NCI-H187 treated with DMSO at 0.1 percent for 48 hours (cell line): ENCODE measurements around the gene PTBP1.

Experiments used
- DNase-seq: peaks from one replicate; lab custom pipeline; 2025; lab: John Stamatoyannopoulos, UW

The PTBP1 gene

DNA sequence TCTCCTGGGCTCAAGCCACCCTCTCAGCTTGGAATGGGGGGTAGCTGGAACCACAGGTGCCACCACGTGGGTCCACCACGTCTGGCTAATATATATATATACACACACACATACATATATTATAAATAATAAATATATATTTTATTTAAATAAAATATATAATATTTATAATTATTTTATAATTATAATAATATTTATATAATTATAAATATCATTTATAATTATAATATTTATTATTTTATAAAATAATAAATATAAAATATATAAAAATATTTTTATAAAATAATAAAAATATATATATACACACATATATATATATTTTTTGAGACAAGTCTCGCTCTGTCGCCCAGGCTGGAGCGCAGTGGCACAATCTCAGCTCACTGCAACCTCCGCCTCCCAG is 57.3 kb downstream of the PTBP1 start:
- DNase-seq = no peak

DNA sequence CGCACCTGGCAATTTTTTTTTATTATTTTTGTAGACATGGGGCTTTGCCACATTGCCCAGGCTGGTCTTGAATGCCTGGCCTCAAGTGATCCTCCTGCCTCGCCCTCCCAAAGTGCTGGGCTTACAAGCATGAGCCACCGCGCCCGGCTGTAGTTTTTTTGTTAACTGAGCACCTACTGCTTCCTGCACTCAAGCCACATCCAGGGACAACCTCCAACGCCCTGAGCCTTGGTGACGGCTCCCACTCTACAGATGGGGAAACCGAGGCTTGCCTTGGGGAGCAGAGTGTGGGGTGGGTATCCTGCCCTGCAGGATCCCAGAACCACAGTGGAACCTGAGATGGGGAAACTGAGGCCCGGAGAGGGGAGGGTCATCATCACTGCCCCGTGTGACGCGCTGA is 57.9 kb downstream of the PTBP1 start:
- no peak for DNase-seq

DNA sequence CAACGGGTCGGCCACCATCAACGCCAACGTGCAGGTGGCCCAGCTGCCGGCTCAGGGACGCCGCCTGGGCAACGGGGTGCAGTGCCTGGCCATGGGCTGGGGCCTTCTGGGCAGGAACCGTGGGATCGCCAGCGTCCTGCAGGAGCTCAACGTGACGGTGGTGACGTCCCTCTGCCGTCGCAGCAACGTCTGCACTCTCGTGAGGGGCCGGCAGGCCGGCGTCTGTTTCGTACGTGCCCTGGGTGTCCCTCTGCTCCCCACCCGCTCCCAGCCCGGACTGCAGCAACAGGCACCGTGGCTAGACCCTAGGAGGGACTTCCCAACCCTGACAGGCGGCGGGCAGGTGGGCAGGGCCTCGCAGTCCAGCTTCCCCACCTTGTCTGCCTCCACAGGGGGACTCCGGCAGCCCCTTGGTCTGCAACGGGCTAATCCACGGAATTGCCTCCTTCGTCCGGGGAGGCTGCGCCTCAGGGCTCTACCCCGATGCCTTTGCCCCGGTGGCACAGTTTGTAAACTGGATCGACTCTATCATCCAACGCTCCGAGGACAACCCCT is 58.4 kb downstream of the PTBP1 start:
- no peak for DNase-seq

DNA sequence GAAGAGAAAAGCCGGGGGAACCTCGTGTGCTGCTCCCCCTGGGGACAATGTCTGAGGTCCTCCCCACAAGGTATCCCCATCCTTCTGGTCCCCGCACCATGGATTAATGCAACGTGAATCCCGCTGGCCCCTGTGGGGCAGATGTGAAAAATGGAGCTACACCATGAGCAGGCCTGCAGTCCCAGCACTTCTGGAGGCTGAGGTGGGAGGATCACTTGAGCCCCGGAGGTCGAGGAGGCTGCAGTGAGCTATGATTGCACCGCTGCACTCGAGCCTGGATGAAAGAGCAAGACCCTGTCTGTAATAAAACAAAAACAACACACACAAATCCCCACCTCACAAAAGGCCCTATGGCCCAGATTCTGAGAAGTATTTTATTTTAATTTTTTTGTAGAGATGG is 61.0 kb downstream of the PTBP1 start:
- DNase-seq = no peak

DNA sequence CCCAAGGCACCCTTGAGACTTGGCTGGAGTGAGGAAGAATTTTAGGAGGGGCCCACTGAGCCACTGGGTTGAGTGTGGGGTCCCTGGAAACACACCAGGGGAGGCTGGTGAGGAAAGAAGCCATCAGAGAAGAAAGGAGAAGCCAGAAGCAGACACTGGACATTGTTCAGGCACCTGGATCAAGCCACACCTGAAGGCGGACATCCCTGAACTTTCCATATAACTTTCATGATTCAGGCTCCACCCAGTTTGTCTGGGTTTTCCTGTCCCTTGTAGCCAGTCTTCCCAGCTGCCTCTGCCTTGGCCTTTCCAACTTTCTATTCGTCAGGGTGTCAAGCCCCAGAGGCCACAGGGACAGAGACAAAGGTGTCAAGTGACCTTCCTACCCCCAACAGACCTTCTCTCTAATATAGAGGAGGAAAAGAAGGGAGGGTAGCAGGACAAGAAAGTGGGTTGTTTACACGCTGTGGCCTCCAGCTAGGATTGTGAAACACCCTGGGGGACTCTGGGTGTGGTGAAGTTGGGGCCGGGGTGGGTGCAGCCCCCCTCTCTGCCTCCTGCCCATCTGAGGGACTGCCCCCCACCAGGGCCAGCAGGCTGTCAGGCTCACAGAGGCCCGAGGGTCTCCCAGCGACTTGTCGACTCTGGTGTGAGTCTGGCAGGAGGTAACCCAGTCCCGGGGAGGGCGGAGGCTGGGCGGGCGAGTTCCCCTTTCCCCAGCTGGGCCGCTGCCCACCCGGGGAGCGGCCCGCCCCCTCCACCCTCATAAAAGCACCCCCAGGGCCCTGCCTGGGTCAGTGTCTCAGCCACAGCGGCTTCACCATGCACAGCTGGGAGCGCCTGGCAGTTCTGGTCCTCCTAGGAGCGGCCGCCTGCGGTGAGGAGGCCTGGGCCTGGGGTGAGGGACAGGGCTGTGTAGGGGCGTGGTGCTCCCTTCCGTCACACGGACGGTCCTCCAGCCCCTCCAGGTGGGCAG is 61.9 kb downstream of the PTBP1 start, which contains the start of gene CFD:
Gene CFD, plus strand, starts transcription at position 797 of the 976 bp plus-strand sequence. Its CDS starts 26 bp downstream, at position 823.
- DNase-seq = no peak

DNA sequence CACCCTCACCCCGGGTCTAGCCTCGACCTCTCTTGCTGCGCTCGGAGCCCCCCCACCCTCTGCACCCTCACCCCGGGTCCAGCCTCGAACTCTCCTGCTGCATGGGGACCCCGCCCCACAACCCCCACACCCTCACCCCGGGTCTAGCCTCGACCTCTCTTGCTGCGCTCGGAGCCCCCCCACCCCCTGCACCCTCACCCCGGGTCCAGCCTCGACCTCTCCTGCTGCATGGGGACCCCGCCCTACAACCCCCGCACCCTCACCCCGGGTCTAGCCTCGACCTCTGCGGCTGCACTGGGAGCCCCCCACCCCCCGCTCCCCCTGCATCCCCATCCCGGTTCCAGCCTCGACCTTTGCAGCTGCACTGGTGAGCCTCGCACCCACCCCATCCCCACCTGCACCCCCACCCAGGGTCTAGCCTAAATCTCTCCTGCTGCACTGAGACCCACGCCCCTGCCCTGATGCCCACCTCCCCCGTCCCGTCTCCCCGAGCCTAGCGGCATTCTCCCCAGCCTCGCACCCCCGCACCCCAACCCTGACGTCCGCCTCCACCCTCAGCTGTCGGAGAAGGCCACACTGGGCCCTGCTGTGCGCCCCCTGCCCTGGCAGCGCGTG is 64.0 kb downstream of the PTBP1 start:
- DNase-seq = no peak
